Measurements from ENCODE around the gene STARD13.

The STARD13 gene

GRCh38 chr13:33189470-33189869, 96.1 kb downstream of the STARD13 start:
- Histone ChIP-seq H3K4me3 (ENCODE audit: insufficient read depth, low read length, poor library complexity, severe bottlenecking) (no peak overlapping the region), H2AFZ (ENCODE audit: low read depth, low read length, severe bottlenecking) (no peak overlapping the region), H3K36me3 (ENCODE audit: low read length) (no peaks in the 10 kb centered on the region), H3K9me2 (replicated peaks; ENCODE audit: insufficient read depth, low read length) (no peaks in the 10 kb centered on the region), H3K27me3 (ENCODE audit: low read length) (no peaks in the 10 kb centered on the region), H3K4me2 (ENCODE audit: low read depth, low read length, poor library complexity, severe bottlenecking) (no peak overlapping the region), H3F3A (ENCODE audit: insufficient read depth) (no peaks in the 10 kb centered on the region), H3K79me2 (ENCODE audit: insufficient read depth, low read length) (no peaks in the 10 kb centered on the region), H3K27ac (ENCODE audit: low read depth, low read length) (no peak overlapping the region), H3K9ac (ENCODE audit: low read length) (no peak overlapping the region), H4K20me1 (ENCODE audit: low read depth, low read length) (no peaks in the 10 kb centered on the region), H3K9me3 (ENCODE audit: insufficient read depth, low read length) (no peaks in the 10 kb centered on the region)
- TF ChIP-seq EZH2phosphoT487 (conservative IDR thresholded peaks at IDR 0.05; ENCODE audit: low read length) = no peak
- TF ChIP-seq, protein P1, sequence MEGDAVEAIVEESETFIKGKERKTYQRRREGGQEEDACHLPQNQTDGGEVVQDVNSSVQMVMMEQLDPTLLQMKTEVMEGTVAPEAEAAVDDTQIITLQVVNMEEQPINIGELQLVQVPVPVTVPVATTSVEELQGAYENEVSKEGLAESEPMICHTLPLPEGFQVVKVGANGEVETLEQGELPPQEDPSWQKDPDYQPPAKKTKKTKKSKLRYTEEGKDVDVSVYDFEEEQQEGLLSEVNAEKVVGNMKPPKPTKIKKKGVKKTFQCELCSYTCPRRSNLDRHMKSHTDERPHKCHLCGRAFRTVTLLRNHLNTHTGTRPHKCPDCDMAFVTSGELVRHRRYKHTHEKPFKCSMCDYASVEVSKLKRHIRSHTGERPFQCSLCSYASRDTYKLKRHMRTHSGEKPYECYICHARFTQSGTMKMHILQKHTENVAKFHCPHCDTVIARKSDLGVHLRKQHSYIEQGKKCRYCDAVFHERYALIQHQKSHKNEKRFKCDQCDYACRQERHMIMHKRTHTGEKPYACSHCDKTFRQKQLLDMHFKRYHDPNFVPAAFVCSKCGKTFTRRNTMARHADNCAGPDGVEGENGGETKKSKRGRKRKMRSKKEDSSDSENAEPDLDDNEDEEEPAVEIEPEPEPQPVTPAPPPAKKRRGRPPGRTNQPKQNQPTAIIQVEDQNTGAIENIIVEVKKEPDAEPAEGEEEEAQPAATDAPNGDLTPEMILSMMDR (IDR thresholded peaks at IDR 0.05; ENCODE audit: insufficient read depth, low read length, poor library complexity, severe bottlenecking) = no peak

- TF ChIP-seq, protein P1 (IDR thresholded peaks at IDR 0.05; ENCODE audit: insufficient read depth, low read length, poor library complexity, severe bottlenecking) = no peak
- no peak for TF ChIP-seq EZH2phosphoT487 (conservative IDR thresholded peaks at IDR 0.05; ENCODE audit: low read length)
- H3K27ac ChIP-seq (ENCODE audit: low read depth, low read length) = no peak overlapping the region
Observed at GRCh38 chr13:33188093-33188882, 97.3 kb downstream of the STARD13 start.

DNA sequence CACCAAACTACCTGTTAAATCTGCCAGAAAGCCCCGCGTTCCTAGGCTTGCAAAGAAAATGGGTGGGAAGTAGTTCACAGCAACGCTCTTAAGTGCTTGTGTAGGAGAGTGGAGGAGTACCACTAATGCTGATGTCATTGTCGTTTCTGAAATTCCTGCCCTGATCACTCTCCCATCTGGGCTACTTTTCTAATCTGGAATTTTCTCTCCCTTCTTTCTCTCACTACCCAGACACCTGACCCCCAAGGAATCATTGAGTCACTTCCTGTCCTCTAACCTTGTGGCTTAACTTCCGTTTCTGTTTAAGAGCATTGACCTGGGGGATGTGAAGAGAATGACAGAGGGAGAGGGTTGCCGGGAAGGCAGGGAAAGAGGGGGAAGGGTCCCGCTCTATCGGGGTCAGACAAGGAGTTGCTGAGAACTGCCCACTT, 98.7 kb downstream of the STARD13 start:
- no peak overlapping the region for H3K4me3 ChIP-seq (ENCODE audit: insufficient read depth, low read length, poor library complexity, severe bottlenecking)
- H3K9ac ChIP-seq (ENCODE audit: low read length) = no peak overlapping the region
- no peaks in the 10 kb centered on the region for H3K79me2 ChIP-seq (ENCODE audit: insufficient read depth, low read length)
- no peaks in the 10 kb centered on the region for H4K20me1 ChIP-seq (ENCODE audit: low read depth, low read length)
- H3K9me2 ChIP-seq (replicated peaks; ENCODE audit: insufficient read depth, low read length) = no peaks in the 10 kb centered on the region
- no peaks in the 10 kb centered on the region for H3K36me3 ChIP-seq (ENCODE audit: low read length)
- H2AFZ ChIP-seq (ENCODE audit: low read depth, low read length, severe bottlenecking) = no peak overlapping the region
- H3K27ac ChIP-seq (ENCODE audit: low read depth, low read length) = no peak overlapping the region
- TF ChIP-seq EZH2phosphoT487 (conservative IDR thresholded peaks at IDR 0.05; ENCODE audit: low read length) = no peak
- TF ChIP-seq, protein P1 (IDR thresholded peaks at IDR 0.05; ENCODE audit: insufficient read depth, low read length, poor library complexity, severe bottlenecking) = no peak
- H3K4me2 ChIP-seq (ENCODE audit: low read depth, low read length, poor library complexity, severe bottlenecking) = no peak overlapping the region
- H3K9me3 ChIP-seq (ENCODE audit: insufficient read depth, low read length) = no peaks in the 10 kb centered on the region
- H3F3A ChIP-seq (ENCODE audit: insufficient read depth) = no peaks in the 10 kb centered on the region
- no peaks in the 10 kb centered on the region for H3K27me3 ChIP-seq (ENCODE audit: low read length)

More at GRCh38 chr13:33188093-33188882, 97.3 kb downstream of the STARD13 start:
- Histone ChIP-seq H4K20me1 (ENCODE audit: low read depth, low read length) (no peaks in the 10 kb centered on the region), H3K27me3 (ENCODE audit: low read length) (no peaks in the 10 kb centered on the region), H3K9me3 (ENCODE audit: insufficient read depth, low read length) (no peaks in the 10 kb centered on the region), H3K36me3 (ENCODE audit: low read length) (no peaks in the 10 kb centered on the region), H3K79me2 (ENCODE audit: insufficient read depth, low read length) (no peaks in the 10 kb centered on the region), H3K9ac (ENCODE audit: low read length) (no peak overlapping the region), H3K4me2 (ENCODE audit: low read depth, low read length, poor library complexity, severe bottlenecking) (no peak overlapping the region), H3K9me2 (replicated peaks; ENCODE audit: insufficient read depth, low read length) (no peaks in the 10 kb centered on the region), H3K4me3 (ENCODE audit: insufficient read depth, low read length, poor library complexity, severe bottlenecking) (no peak overlapping the region), H2AFZ (ENCODE audit: low read depth, low read length, severe bottlenecking) (no peak overlapping the region), H3F3A (ENCODE audit: insufficient read depth) (no peaks in the 10 kb centered on the region)
